Chondrocyte (in vitro differentiated cells): ENCODE results near the gene HSBP1L1. TPM values are rescaled to one million over a fixed set of nuclear protein-coding genes. Genes with fewer than 3 reads are reported as not detected.
A peak's percentile ranks its signal among the peaks of the same experiment; 100 is the strongest.

Experiments used
- DNase-seq: peaks from one replicate; pipeline ENCODE4 v3.0.0; 2021; ENCODE audit warnings: mixed read lengths, low spot score
- H3K27ac Mint-ChIP-seq: one replicate; pipeline ENCODE4 v1.8.0; 2021; ENCODE audit warnings: mild to moderate bottlenecking, moderate library complexity, mixed read lengths; ENCODE audit not compliant: unreplicated experiment
- H3K27me3 Mint-ChIP-seq: 2 replicates; pipeline ENCODE4 v1.8.0; 2021; ENCODE audit warnings: low read depth, mixed read lengths
- H3K36me3 Mint-ChIP-seq: 2 replicates; pipeline ENCODE4 v1.8.0; 2021; ENCODE audit warnings: low read depth, mixed read lengths
- H3K4me1 Mint-ChIP-seq: 2 replicates; pipeline ENCODE4 v1.8.0; 2021; ENCODE audit warnings: low read depth, mild to moderate bottlenecking, mixed read lengths
- H3K4me3 Mint-ChIP-seq: one replicate; pipeline ENCODE4 v1.8.0; 2021; ENCODE audit warnings: mild to moderate bottlenecking, moderate library complexity, mixed read lengths; ENCODE audit not compliant: unreplicated experiment
- H3K9me3 Mint-ChIP-seq: 2 replicates; pipeline ENCODE4 v1.8.0; 2021; ENCODE audit warnings: low read depth, mixed read lengths
- long read RNA-seq: library from polyadenylated mRNA; stranded (forward); transcript quantifications from one replicate; pipeline ENCODE4 v2.0.0, GENCODE V29; 2021
- total RNA-seq: library from RNA; stranded (reverse); gene quantifications from 3 replicates; pipeline ENCODE4 v1.2.1, GENCODE V29; 2021
- TF ChIP-seq, protein P1 (sequence below): fragments of 200-600 bp; sonication (generic); IDR thresholded peaks from 2 replicates; pipeline ENCODE4 v1.5.0; 2021; ENCODE audit warnings: antibody characterized with exemption, mild to moderate bottlenecking, moderate library complexity

Gene HSBP1L1
- 0.99 to 5.4 TPM (median 5.1 TPM) in 3 replicates for total RNA-seq
- long read RNA-seq, partial matches to known transcripts: 0 of 6 reads
- long read RNA-seq, other reads (novel, unspliced or antisense): 2 of 6 reads

DNA sequence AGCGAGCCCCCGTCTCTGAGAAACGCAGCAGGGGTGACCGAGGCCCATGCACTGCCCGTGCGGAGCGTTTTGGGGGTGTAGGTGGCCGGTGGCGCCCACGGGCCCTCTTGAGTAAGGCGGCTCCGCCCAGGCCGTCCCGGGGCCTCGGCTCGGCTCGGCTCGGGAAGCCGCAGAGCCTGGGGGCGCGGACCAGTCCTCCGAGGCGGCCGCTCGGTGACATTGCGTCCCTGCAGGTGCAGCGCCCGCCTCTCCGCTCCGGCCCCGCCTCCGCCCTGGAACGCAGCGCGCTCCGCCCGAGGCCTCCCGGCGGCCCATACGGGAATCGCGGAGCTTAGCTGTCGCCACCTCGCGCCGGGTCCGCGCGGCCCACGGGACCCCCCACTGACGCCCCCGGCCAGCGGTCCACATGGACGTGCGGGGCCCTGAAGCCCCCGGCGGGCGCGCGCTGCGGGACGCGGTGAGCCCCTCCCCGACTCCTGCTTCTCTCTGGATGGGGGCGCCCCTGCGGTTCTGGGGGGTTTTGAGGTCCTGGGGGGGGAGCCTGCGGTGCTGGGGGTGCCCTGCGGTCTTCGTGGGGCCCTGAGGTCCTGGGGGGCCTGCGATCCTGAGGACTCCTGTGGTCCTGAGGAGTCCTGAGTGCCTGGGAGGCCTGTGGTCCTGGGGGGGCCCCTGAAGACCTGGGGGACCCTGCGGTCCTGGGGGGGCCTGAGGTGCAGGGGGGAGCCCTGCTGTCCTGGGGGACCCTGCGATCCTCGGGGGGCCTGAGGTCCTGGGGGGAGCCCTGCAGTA is at the start of gene HSBP1L1:
Gene HSBP1L1 (plus strand): TSS at position 314 of the 789 bp plus-strand sequence. CDS start 93 bp downstream, at position 407.
- DNase-seq: peak; percentile 87
- peaks cover 1% of the 10 kb centered on the region for H3K36me3 Mint-ChIP-seq
- H3K4me1 Mint-ChIP-seq: peaks cover 28% of the 10 kb centered on the region

DNA sequence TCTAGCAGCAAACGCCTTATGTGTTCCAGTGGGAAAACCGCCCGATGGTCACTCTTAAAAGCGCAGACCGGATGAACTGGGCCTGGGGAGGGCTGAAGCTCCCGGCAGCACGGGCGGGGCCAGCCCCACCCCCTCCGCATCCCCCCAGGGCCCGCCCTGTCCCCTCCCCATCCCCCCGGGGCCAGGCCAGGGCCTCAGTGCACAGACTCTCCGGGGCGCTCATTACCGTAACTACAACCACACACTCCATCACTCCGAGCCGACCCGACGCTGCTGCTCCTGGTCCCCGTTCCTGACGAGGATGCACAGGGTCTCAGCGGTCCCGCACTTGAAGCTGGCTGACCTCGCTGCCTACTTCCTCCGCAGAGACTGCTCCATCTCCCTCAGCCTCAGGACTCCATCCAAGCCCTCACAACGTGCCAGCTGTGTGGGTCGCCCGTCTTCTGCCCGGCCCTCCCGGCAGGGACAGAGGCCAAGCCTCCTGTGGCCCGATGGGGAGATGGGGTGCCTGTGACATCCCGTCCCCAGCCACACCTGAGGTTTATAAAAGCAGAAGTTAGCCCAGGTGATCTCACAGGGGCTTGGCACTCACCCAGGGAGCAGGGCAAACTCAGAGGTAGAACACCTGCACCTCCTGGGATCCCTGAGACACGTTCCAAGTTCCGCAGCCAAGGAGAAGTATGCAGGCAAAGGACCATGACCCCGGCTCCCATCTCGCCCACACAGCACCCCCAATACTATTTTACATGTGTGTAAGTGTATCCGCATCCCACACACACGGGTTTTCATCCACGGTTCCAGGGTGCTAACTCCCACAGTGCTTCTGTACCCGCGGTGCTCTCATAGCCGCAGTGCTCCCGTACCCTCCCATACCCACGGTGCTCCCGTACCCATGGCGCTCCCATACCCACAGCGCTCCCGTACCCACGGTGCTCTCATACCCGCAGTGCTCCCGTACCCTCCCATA is 49.0 kb upstream of the HSBP1L1 start:
- TF ChIP-seq, protein P1, sequence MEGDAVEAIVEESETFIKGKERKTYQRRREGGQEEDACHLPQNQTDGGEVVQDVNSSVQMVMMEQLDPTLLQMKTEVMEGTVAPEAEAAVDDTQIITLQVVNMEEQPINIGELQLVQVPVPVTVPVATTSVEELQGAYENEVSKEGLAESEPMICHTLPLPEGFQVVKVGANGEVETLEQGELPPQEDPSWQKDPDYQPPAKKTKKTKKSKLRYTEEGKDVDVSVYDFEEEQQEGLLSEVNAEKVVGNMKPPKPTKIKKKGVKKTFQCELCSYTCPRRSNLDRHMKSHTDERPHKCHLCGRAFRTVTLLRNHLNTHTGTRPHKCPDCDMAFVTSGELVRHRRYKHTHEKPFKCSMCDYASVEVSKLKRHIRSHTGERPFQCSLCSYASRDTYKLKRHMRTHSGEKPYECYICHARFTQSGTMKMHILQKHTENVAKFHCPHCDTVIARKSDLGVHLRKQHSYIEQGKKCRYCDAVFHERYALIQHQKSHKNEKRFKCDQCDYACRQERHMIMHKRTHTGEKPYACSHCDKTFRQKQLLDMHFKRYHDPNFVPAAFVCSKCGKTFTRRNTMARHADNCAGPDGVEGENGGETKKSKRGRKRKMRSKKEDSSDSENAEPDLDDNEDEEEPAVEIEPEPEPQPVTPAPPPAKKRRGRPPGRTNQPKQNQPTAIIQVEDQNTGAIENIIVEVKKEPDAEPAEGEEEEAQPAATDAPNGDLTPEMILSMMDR: no peak
- peak; percentile 68 for DNase-seq
- Mint-ChIP-seq H3K36me3 (peaks cover 20% of the 10 kb centered on the region), H3K27ac (no peak overlapping the region), H3K4me3 (no peak overlapping the region), H3K27me3 (no peaks in the 10 kb centered on the region), H3K9me3 (no peaks in the 10 kb centered on the region), H3K4me1 (no peaks in the 10 kb centered on the region)

More for the DNA sequence above, at the start of gene HSBP1L1:
- Mint-ChIP-seq H3K27ac (peak within 1 kb of the TSS; percentile 87), H3K27me3 (no peaks in the 10 kb centered on the region), H3K4me3 (peak within 1 kb of the TSS; percentile 63), H3K9me3 (no peaks in the 10 kb centered on the region)
- TF ChIP-seq, protein P1: peak; percentile 49

GRCh38 chr18:79916128-79916494 is 48.3 kb upstream of the HSBP1L1 start:
- no peak overlapping the region for H3K4me3 Mint-ChIP-seq
- DNase-seq: no peak
- TF ChIP-seq, protein P1: no peak
- no peaks in the 10 kb centered on the region for H3K9me3 Mint-ChIP-seq
- H3K4me1 Mint-ChIP-seq: no peaks in the 10 kb centered on the region
- no peaks in the 10 kb centered on the region for H3K27me3 Mint-ChIP-seq
- no peak overlapping the region for H3K27ac Mint-ChIP-seq
- peaks cover 20% of the 10 kb centered on the region for H3K36me3 Mint-ChIP-seq

- no peak overlapping the region for H3K27ac Mint-ChIP-seq
- H3K9me3 Mint-ChIP-seq: no peaks in the 10 kb centered on the region
- DNase-seq: peak; percentile 72
- H3K4me3 Mint-ChIP-seq: no peak overlapping the region
- H3K36me3 Mint-ChIP-seq: peaks cover 20% of the 10 kb centered on the region
- H3K4me1 Mint-ChIP-seq: no peaks in the 10 kb centered on the region
- H3K27me3 Mint-ChIP-seq: no peaks in the 10 kb centered on the region
- TF ChIP-seq, protein P1: no peak
Measured at GRCh38 chr18:79916546-79917168, 47.8 kb upstream of the HSBP1L1 start.
